OCI-LY1 (cell line): ENCODE data around the gene DCDC1.

Source experiments
- CTCF ChIP-seq: fragments of 200-600 bp; sonication (generic), shearing (Covaris generic); IDR thresholded peaks from 2 replicates; pipeline ENCODE4 v1.5.1; 2017; ENCODE audit warnings: mild to moderate bottlenecking, antibody characterized with exemption, low read length, moderate library complexity, mixed read lengths
- EZH2 ChIP-seq: fragments of 200-600 bp; sonication (generic), shearing (Covaris generic); IDR thresholded peaks from 2 replicates; pipeline ENCODE4 v1.8.0; 2017; ENCODE audit warnings: borderline replicate concordance, mixed run types, mild to moderate bottlenecking, antibody characterized with exemption, low read length, moderate library complexity, mixed read lengths

DNA sequence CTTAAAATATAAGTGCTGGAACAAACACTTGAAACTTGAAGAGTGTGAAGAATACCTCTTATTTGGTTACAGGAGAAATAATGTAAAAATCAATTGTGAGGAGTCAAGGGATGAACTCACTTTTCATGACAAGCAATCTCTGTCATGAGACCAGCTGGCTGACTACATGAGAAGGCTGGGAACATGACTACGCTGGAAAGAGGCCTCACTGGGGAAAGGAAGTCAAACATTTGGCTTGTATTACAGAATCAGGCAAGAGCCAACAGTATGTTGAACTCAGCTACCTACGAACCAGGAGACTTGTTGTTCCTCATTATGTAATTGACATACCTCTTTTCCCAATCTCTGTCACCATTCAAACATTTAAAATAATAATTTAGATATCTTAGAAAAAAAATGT, 14.4 kb downstream of the DCDC1 start:
- TF ChIP-seq CTCF (no peak), EZH2 (no peak)
